Kidney glomerular epithelial cell (primary cell): ENCODE measurements around the gene LPP.
"Not testable (repeated sequence)": the region's sequence is repeated elsewhere in the genome, so short reads cannot be mapped to it uniquely, and the experiment has no call there.

Experiments
- DNase-seq: peaks from one replicate; lab custom pipeline; 2025; lab: John Stamatoyannopoulos, UW

The LPP gene

GRCh38 chr3:188634285-188634684 lies 480.3 kb downstream of the LPP start:
- DNase-seq, result no peak

GRCh38 chr3:188635258-188636042 lies 481.5 kb downstream of the LPP start:
- DNase-seq, result no peak

- DNase-seq, result not testable (repeated sequence)
These were observed 482.3 kb downstream of the LPP start for GRCh38 chr3:188636292-188636691.

- DNase-seq, result no peak
These were observed 487.1 kb downstream of the LPP start for GRCh38 chr3:188641076-188641475.

- DNase-seq, result no peak
These were observed 489.8 kb downstream of the LPP start for GRCh38 chr3:188643736-188644135.

- DNase-seq, result no peak
These were observed 492.6 kb downstream of the LPP start for GRCh38 chr3:188646592-188646991.

GRCh38 chr3:188647237-188647636 lies 493.3 kb downstream of the LPP start:
- DNase-seq, result no peak

GRCh38 chr3:188649521-188649920 lies 495.6 kb downstream of the LPP start:
- DNase-seq, result peak; percentile 9

- peak; percentile 6 for DNase-seq
These were observed 502.4 kb downstream of the LPP start for GRCh38 chr3:188656196-188656982.

- DNase-seq, result no peak
These were observed 504.6 kb downstream of the LPP start for GRCh38 chr3:188658606-188659005.

- DNase-seq, result no peak
These were observed 505.6 kb downstream of the LPP start for GRCh38 chr3:188659449-188660090.

GRCh38 chr3:188660415-188660814 lies 506.5 kb downstream of the LPP start:
- no peak for DNase-seq

- DNase-seq, result no peak
These were observed 507.8 kb downstream of the LPP start for GRCh38 chr3:188661806-188662205.

- no peak for DNase-seq
These were observed 508.3 kb downstream of the LPP start for GRCh38 chr3:188662214-188662613.

- no peak for DNase-seq
These were observed 508.8 kb downstream of the LPP start for GRCh38 chr3:188662795-188663194.

GRCh38 chr3:188663839-188664238 lies 509.9 kb downstream of the LPP start:
- no peak for DNase-seq

GRCh38 chr3:188664795-188665194 lies 510.8 kb downstream of the LPP start:
- DNase-seq, result no peak

- no peak for DNase-seq
These were observed 514.0 kb downstream of the LPP start for GRCh38 chr3:188667926-188668325.

- no peak for DNase-seq
These were observed 516.5 kb downstream of the LPP start for GRCh38 chr3:188670446-188670845.

- DNase-seq, result no peak
These were observed 518.0 kb downstream of the LPP start for GRCh38 chr3:188671971-188672370.

GRCh38 chr3:188672840-188673239 lies 518.9 kb downstream of the LPP start:
- no peak for DNase-seq

GRCh38 chr3:188673646-188674186 lies 519.8 kb downstream of the LPP start:
- peak; percentile 76 for DNase-seq

- DNase-seq, result no peak
These were observed 520.6 kb downstream of the LPP start for GRCh38 chr3:188674595-188674994.
